MM.1S (cell line): ENCODE measurements around the gene SYNGR4.

Experiments used
- DNase-seq: peaks from one replicate; pipeline ENCODE4 v3.0.0-alpha.2; 2015
- H2AFZ ChIP-seq: fragments of 300-600 bp; sonication (generic); 2 replicates; pipeline ENCODE4 v1.6.0; 2016; ENCODE audit warnings: antibody characterized with exemption, low read length
- H3F3A ChIP-seq: fragments of 300-600 bp; sonication (generic); 2 replicates; pipeline ENCODE4 v1.6.1; 2016; ENCODE audit warnings: mild to moderate bottlenecking, antibody characterized with exemption, low read length, moderate library complexity, mixed read lengths; ENCODE audit not compliant: insufficient read depth
- H3K27ac ChIP-seq: fragments of 300-600 bp; sonication (generic); 2 replicates; pipeline ENCODE4 v1.5.1; 2016; ENCODE audit warnings: mild to moderate bottlenecking, low read length
- H3K27me3 ChIP-seq: fragments of 300-600 bp; sonication (generic); replicated peaks from 2 replicates; pipeline ENCODE4 v1.6.0; 2016; ENCODE audit warnings: low read length; ENCODE audit not compliant: insufficient read depth
- H3K36me3 ChIP-seq: fragments of 300-600 bp; sonication (generic); replicated peaks from 2 replicates; pipeline ENCODE4 v1.6.1; 2016; ENCODE audit warnings: mild to moderate bottlenecking, low read length, mixed read lengths; ENCODE audit not compliant: insufficient read depth
- H3K4me1 ChIP-seq: fragments of 300-600 bp; sonication (generic); 2 replicates; pipeline ENCODE4 v1.6.1; 2016; ENCODE audit warnings: low read length, mixed read lengths
- H3K4me2 ChIP-seq: fragments of 300-600 bp; sonication (generic); 2 replicates; pipeline ENCODE4 v1.6.0; 2016; ENCODE audit warnings: low read depth, low read length
- H3K4me3 ChIP-seq: fragments of 300-600 bp; sonication (generic); 2 replicates; pipeline ENCODE4 v1.5.1; 2016; ENCODE audit warnings: low read length, mixed read lengths
- H3K79me2 ChIP-seq: fragments of 300-600 bp; sonication (generic); 2 replicates; pipeline ENCODE4 v1.6.1; 2016; ENCODE audit warnings: mixed run types, low read length, mixed read lengths
- H3K9ac ChIP-seq: fragments of 300-600 bp; sonication (generic); 2 replicates; pipeline ENCODE4 v1.6.1; 2016; ENCODE audit warnings: low read length, mixed read lengths
- H3K9me2 ChIP-seq: fragments of 300-600 bp; sonication (generic); replicated peaks from 2 replicates; pipeline ENCODE4 v1.6.1; 2016; ENCODE audit warnings: mild to moderate bottlenecking, low read length, mixed read lengths; ENCODE audit not compliant: insufficient read depth
- H3K9me3 ChIP-seq: fragments of 300-600 bp; sonication (generic); replicated peaks from 2 replicates; pipeline ENCODE4 v1.6.1; 2016; ENCODE audit warnings: mild to moderate bottlenecking, low read length, mixed read lengths; ENCODE audit not compliant: insufficient read depth
- H4K20me1 ChIP-seq: fragments of 300-600 bp; sonication (generic); 2 replicates; pipeline ENCODE4 v1.6.1; 2016; ENCODE audit warnings: mild to moderate bottlenecking, low read length, moderate library complexity, mixed read lengths; ENCODE audit not compliant: insufficient read depth
- EZH2 ChIP-seq: fragments of 300-600 bp; sonication (generic); optimal IDR thresholded peaks from 2 replicates; pipeline ENCODE3; 2017; ENCODE audit warnings: low read depth, mild to moderate bottlenecking, antibody characterized with exemption, low read length, mixed read lengths
- EZH2phosphoT487 ChIP-seq: fragments of 300-600 bp; sonication (generic); IDR thresholded peaks from 2 replicates; pipeline ENCODE4 v1.6.1; 2018; ENCODE audit warnings: antibody characterized with exemption, low read length
- TF ChIP-seq, protein P1 (sequence below): fragments of 300-600 bp; sonication (generic); IDR thresholded peaks from 2 replicates; pipeline ENCODE4 v1.5.1; 2016; ENCODE audit warnings: antibody characterized with exemption, low read length, mixed read lengths

The SYNGR4 gene

DNA sequence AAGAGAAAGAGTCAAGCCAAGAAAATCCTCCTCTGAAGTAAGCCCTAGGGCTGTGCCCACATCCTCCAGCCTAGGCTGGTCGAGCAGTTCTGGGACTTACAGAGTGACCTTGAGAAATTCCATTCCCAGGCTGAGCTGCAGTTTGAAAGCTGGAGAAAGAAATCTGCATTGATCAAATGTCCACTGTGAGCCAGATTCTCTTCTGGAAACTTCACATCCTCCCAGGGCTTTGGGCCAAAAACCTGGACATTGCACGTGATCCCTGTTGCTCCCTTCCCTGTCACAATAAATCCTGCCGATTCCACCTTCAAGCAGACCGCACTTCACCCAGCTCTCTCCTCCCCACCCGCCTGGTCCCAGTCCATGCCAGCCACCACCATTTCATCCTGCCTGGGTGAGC lies 16.1 kb upstream of the SYNGR4 start:
- H3K9ac ChIP-seq, result no peak overlapping the region
- TF ChIP-seq EZH2, result no peak
- TF ChIP-seq, protein P1, sequence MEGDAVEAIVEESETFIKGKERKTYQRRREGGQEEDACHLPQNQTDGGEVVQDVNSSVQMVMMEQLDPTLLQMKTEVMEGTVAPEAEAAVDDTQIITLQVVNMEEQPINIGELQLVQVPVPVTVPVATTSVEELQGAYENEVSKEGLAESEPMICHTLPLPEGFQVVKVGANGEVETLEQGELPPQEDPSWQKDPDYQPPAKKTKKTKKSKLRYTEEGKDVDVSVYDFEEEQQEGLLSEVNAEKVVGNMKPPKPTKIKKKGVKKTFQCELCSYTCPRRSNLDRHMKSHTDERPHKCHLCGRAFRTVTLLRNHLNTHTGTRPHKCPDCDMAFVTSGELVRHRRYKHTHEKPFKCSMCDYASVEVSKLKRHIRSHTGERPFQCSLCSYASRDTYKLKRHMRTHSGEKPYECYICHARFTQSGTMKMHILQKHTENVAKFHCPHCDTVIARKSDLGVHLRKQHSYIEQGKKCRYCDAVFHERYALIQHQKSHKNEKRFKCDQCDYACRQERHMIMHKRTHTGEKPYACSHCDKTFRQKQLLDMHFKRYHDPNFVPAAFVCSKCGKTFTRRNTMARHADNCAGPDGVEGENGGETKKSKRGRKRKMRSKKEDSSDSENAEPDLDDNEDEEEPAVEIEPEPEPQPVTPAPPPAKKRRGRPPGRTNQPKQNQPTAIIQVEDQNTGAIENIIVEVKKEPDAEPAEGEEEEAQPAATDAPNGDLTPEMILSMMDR, result no peak
- TF ChIP-seq EZH2phosphoT487, result no peak
- H3F3A ChIP-seq, result no peaks in the 10 kb centered on the region
- H3K9me2 ChIP-seq, result no peaks in the 10 kb centered on the region
- no peak overlapping the region for H3K4me3 ChIP-seq
- no peak for DNase-seq
- no peak overlapping the region for H3K27ac ChIP-seq
- no peak overlapping the region for H2AFZ ChIP-seq
- H3K36me3 ChIP-seq, result no peaks in the 10 kb centered on the region
- no peaks in the 10 kb centered on the region; the same call in 1 of the 2 replicates for H3K4me1 ChIP-seq
- no peak overlapping the region for H3K4me2 ChIP-seq
- no peaks in the 10 kb centered on the region for H3K9me3 ChIP-seq
- H4K20me1 ChIP-seq, result no peaks in the 10 kb centered on the region
- H3K79me2 ChIP-seq, result no peaks in the 10 kb centered on the region
- H3K27me3 ChIP-seq, result no peaks in the 10 kb centered on the region

DNA sequence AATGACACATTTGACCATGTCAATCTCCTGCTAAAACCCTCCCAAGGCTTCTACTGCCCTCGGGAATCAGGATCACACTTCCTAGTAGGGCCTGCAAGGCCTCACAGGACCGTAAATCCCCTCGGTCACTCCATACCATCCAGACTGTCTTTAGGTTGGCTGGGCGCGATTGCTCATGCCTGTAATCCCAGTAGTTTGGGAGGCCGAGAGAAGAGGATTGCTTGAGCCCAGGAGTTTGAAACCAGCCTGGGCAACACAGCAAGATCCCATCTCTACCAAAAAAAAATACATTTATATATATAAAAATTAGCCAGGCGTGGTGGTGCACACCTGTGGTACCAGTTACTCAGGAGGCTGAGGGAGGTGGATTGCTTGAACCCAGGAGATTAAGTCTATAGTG lies 15.4 kb upstream of the SYNGR4 start:
- DNase-seq, result no peak
- Histone ChIP-seq H3K27ac (no peak overlapping the region), H3K36me3 (no peaks in the 10 kb centered on the region), H3K27me3 (no peaks in the 10 kb centered on the region), H3K9me2 (no peaks in the 10 kb centered on the region), H3K79me2 (no peaks in the 10 kb centered on the region), H3F3A (no peaks in the 10 kb centered on the region), H3K4me3 (no peak overlapping the region), H3K4me2 (no peak overlapping the region), H2AFZ (no peak overlapping the region), H4K20me1 (no peaks in the 10 kb centered on the region), H3K9ac (no peak overlapping the region), H3K4me1 (no peaks in the 10 kb centered on the region; the same call in 1 of the 2 replicates), H3K9me3 (no peaks in the 10 kb centered on the region)
- TF ChIP-seq, protein P1, result no peak
- TF ChIP-seq EZH2phosphoT487 (no peak), EZH2 (no peak)

DNA sequence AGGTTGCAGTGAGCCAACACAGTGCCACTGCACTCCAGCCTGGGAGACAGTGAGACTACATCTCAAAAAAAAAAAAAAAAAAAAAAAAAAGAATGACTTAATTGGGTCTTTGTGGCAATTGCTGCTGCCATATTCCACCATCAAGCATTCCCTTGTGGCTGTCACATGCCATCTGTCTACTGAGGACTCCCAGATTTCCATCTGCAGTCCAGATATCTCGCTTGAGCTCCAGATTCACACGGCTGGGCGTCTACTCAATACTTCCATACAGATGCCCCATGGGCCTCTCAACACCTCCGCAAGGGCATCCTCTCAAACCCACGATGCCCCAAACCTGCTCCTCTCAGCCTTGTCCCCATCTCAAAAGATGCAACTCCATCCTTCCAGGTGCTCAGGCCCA lies 13.3 kb upstream of the SYNGR4 start:
- no peaks in the 10 kb centered on the region for H4K20me1 ChIP-seq
- H3K4me3 ChIP-seq, result no peak overlapping the region
- H3K27me3 ChIP-seq, result no peaks in the 10 kb centered on the region
- TF ChIP-seq EZH2phosphoT487, result no peak
- no peak for TF ChIP-seq EZH2
- TF ChIP-seq, protein P1, result no peak
- H3K9me2 ChIP-seq, result no peaks in the 10 kb centered on the region
- H3K4me2 ChIP-seq, result no peak overlapping the region
- no peak overlapping the region for H2AFZ ChIP-seq
- no peaks in the 10 kb centered on the region for H3K79me2 ChIP-seq
- DNase-seq, result no peak
- H3K27ac ChIP-seq, result no peak overlapping the region
- H3K36me3 ChIP-seq, result no peaks in the 10 kb centered on the region
- no peaks in the 10 kb centered on the region for H3F3A ChIP-seq
- no peak overlapping the region for H3K9ac ChIP-seq
- no peaks in the 10 kb centered on the region; the same call in 1 of the 2 replicates for H3K4me1 ChIP-seq
- H3K9me3 ChIP-seq, result no peaks in the 10 kb centered on the region
